HS-5 (cell line): ENCODE results near the gene GFPT2.

Experiments
- DNase-seq: peaks from one replicate; pipeline ENCODE4 v3.0.0-alpha.2; 2012; ENCODE audit warnings: low read depth

Gene GFPT2

DNA sequence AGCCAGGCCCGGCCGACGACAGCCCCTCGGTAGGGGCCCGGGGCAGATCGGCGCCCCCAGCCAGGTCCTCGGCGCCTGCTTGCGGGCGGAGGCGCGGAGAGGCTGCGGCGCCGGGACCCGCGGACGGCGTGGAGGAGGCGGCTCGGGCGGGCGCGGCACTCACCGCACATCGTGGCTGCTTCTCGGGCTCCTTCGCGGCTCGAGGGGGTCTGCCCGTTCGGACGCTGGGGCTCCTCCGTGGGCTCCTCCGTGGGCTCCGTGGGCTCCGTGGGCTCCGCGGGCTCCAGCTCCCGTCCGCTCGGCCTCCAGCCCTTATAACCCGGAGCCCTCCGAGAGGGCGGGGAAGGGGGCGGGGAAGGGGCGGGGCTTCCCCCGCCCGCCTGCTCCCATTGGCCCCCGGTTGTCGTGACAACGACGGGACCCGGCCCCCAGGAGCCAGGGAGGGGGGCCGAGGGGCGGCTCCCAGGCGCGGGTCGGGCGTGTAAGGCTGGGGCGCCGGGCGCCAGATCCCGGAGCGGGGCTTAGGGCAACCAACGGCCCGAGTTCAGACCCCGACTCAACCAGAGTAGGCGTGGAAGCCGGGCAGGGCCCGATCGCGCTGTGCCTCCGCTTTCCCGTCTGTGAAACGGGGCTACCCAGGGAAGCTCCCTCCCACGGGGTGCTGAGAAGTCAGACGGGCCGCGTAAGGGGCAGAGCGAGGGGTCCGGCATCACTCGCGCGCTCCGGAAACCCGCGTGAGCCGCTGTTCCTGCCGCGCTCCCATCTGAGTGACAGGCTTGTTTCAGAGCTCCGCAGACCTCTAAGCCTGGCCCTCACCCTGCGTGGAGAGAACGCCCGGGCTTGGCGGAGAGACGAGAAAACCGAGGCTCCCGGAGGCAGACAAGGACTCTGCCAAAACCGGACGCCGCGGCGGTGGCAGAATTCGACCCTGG is at the start of gene GFPT2:
GFPT2 (minus strand) TSS at position 289 of the 932 bp plus-strand sequence; CDS start at position 170, 119 bp downstream.
- no peak for DNase-seq

DNA sequence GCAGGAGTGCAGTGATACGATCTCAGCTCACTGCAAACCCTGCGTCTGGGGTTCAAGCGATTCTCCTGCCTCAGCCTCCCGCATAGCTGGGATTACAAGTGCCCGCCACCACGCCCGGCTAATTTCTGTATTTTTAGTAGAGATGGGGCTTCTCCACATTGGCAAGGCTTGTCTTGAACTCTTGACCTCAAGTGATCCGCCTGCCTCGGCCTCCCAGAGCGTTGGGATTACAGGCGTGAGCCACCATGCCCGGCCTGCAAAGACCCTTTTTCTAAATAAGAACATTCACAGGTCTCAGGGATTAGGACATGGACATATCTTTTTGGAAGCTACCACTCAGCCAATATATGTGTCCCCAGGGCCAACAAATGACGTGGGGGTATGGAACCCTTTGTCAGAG is 49.6 kb upstream of the GFPT2 start:
- no peak for DNase-seq

DNA sequence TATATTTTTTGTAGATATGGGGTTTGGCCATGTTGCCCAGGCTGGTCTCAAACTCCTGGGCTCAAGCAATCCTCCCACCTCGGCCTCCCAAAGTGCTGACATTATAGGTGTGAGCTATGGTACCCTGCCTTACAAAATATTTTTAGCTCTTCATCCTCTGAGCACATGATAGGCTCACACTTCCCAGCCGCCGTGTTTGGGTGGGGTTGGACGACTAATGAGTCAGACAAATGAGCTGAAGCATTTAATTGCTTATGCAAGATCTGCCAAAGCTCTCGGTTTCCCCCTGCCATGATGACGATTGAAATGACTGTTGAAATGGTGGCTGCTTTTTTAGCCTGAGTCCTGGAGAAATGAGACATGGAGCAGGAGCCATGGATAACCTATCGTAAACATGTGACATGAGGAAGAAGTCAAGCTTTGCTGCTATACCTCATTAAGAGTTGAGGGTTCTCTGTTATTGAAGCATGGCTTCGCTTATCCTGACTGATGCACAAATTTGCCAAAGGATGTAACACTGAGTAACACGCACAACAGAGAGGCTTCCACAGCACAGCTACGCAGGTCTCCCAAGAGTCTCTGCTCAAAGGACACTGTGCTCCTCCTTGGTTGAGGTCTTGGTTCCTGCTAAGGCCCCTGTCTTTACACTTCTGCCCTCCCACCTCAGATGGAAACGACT is 48.2 kb upstream of the GFPT2 start:
- DNase-seq = no peak

DNA sequence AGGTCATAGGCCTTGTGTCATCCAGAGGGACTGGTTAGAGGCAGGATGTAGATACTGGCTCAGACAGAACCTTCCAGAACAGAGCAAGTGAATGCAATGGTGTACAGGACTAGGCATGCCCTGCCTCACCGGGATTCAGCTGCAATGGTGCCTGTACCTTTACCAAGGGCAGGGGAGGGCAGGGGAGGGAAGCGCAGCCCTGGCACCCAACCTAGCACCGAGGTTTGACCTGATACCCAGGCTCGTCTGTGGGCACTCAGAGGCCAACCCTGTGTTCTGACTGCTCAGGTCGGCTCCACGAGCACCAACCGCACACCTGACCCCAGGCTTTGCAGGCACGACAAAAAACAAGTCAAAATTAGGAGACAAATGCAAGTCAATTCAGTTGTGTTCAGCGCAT is 47.3 kb upstream of the GFPT2 start:
- no peak for DNase-seq

DNA sequence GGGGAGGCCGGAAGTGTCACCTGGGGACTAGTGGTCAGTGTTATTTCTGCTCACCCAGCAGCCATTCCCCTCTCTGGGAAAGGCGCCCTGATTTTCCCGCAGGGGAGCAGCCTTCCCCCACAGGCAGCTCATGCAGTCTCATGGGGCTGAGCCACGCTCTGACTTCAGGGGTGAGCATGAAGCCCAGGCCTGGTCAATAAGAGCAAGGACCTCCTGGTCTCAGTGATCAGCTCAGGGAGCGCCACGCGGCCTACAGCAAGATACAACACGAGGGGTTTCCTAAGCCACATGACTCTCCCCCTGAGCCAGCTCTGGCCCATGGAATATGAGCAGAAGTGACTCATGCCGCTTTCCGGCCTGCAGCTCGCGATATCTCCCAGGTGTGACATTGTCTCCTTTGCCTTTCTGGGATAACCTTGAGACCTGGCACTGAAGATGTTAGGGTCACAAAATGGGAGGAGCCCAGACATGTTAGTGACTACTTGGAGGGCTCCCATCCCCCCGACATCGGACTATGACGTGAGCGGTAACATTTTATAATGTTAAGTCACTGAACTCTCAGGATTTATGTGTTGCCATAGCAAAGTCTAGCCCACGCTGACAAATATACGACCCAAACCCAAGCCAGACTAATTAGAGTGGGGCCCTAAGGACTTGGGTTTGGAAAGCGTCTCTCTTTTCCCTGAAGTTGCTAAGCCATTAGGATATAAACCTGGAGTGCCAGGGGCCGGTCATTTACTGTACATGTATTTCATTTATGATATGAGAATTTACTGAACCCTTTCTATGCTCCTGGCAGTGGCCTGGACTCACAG is 46.5 kb upstream of the GFPT2 start:
- DNase-seq = no peak

DNA sequence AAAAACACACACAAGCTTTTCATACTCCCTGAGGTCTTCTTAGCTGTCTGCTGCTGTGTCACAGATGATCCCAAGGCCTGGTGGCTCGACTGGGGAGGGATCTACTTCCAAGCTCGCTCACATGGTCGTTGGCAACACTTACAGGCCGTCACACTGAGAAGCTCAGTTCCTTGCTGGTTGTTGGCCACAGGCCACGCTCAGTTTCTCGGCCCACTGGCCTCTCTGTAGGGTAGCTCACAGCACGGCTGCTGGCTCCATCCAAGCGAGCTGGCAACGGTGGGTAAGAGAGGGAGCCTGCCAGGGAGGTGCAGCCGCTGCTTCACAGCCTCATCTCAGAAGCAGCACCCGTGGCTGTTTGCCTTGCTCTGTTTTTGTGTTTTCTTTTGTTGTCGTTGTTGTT is 43.8 kb upstream of the GFPT2 start:
- no peak for DNase-seq

DNA sequence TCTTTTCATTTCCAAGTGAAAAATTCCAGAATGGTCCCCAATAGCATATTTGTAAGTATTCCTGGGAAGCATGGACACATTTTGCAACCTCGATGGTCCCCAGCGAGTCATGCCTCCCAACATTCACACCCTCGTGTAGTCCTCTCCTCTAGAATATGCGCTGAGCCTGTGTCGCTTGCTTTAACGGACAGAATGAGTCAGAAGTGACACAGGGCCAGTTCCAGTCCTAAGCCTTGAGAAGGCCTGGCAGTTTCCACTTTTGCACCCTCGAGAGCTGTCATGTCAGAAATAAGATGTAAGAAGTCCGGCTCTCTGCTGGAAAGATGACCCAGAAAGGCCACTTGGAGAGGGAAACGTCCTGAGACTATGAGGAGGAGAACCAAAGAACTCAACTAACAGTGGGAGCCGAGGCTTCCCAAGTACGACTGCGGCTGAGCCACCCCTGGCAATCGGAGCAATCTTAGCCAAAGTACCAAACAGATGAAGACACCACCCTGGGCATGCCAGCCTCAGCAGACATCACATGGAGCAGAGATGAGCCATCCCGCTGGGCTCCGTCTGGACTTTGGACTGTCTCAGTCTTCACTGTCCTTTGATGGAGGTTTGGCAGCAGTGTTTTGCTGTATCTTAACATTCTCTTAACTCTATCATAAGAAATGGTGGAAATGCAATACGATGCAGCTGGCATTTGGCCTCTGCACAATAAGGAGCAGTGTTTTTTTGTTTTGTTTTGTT is 42.6 kb upstream of the GFPT2 start:
- DNase-seq = no peak

DNA sequence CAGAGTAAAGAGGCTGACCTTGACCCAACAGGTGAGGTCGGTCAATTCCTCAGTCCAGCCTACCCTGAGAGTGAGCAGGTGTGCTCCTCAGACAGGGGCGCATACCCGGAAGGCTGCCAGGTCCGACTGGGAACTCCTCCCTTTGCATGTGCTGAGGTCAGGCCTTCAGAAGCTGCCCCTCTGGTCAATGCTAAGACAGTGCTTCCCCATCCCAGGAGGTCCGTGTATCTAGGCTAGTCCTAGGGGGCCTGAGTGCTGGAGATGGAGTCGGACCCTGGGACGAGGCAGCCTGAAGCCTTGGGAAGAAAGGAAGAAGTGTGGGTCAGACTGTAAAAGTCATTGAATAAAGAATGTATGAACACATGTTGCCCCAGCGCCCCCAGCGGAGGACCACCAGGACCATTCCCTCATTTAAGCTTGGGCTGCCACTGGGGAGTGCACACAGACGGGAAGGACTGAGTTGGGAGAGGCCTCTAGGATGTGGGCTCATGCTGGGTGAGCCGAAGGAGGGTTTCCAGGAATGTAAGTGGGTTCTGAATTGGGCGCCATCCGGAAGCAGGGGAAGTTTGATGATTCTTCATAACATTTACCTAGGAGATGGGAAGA is 41.0 kb upstream of the GFPT2 start:
- DNase-seq = no peak

DNA sequence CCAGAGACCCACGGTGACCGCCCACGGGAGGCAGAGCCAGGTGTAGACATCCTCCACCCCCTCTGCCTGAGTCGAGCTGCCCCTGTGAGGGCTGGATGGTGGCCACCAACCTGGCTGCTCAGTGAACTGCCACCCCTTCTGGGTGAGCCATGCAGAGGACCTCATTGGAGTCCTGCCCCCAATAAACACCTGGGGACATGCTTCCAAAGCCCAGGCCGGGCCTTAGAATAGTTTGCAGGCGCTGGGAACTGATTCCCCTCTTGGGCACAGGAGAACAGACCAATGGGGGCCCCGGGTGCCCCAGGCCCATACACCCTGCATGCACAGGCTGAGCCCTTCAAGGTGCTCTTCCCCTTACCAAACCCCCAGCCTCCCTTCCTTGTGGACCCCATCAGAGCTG is 38.1 kb upstream of the GFPT2 start:
- no peak for DNase-seq

DNA sequence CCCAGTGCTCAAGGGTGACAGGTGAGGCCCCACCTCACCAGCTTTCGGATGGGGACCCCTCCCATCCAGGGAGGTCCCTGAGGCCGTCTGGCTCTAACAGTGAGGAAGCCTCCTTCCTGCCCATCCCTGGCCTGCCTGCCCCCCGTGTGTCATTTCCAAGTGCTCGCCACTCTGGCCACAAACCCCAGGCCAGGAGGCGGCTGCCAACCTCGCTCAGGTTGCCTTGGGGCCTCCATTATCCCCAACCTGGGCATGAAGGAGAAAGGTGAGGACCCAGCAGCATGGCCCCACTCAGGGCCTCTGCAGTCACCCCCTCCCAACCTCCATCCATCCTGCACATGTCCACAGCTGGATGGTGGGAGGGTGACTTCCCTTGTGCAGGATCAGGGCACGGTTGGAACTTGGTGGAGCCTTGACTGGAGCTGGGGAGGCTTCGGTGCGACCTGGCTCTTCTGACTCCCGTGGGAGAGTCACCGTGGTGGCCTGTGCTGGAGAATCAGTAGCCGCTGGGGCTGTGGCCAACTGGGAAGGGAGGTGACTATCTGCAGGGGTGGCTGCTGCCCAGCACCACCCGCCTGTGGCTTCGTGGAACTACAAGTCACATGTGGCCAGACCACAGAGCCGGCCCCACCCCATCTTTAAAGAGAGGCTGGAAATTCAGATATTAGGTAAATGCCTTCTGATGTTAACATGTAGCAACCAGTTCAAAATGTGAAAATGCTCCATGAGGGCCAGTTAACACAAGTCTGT is 37.5 kb upstream of the GFPT2 start:
- DNase-seq = no peak

DNA sequence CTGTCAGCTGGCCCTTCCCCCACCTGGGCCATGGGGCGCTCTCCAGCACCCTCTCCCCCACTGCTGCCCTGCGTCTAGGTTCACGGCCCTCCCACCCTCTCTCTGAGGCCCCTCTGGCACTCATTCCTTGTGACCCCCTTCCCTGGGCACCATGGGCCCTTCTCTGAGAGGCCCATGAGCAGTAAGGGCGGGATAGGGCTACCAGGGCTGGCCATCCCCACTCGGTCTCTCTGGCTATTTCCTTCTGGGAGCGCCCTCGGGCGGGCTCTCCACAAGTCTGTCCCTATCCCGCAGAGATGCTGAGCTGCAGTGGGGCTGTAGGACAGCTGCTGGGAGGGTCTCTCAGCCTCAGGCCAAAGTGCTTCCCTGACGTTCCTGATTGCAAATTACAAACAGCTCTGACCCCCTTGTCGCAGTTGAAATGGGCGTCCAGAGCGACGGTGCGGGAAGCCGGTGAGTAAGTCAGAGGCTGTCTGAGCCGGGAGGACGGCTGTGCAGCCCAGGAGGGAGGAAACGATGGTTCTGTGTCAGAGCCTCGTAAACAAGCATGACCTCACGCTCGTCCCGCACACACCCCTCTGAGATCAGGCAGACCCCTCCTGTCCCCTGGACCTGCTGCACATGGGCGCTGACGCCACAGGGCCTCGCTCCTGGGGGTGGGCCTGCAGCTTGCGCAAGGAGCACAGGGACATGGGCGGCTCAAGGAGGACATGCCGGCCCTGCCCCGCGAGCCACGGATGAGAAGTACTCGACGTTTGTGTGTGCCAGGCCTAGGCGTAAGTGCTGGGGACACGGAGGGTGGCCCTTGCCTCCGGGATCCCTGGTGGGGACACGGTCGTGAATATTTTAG is 36.3 kb upstream of the GFPT2 start:
- DNase-seq = no peak

DNA sequence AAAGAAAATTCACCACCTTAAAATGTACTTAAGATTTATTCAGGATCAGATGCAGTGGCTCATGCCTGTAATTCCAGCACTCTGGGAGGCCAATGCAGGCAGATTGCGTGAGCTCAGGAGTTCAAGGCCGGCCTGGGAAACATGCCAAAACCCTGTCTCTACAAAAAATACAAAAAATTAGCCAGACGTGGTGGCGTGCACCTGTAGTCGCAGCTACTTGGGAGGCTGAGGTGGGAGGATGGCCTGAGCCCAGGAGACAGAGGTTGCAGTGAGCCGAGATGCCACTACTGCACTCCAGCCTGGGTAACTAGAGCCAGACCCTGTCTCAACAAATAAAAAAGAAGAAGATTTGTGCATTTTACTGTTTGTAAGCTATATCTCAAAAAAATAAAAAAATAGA is 34.7 kb upstream of the GFPT2 start:
- no peak for DNase-seq

DNA sequence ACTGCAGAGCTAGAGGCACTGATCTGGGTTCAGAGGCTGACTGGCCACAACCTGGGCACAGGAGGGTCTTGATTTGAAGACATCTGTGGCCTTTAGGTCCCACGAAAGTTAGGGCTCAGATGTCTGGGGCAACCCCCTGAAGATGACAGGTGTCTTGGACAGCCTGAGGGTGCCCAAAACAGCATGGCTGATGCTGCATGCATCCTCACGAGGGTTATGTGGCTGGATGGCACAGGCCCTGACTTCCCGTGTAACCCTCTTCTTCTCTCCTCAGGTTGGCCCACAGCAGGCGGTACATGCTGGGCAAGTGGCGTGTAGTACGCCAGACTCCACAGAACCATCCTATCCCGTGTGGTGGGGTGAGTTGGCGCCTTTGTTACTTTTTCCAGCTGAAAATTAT is 29.8 kb upstream of the GFPT2 start:
- no peak for DNase-seq

DNA sequence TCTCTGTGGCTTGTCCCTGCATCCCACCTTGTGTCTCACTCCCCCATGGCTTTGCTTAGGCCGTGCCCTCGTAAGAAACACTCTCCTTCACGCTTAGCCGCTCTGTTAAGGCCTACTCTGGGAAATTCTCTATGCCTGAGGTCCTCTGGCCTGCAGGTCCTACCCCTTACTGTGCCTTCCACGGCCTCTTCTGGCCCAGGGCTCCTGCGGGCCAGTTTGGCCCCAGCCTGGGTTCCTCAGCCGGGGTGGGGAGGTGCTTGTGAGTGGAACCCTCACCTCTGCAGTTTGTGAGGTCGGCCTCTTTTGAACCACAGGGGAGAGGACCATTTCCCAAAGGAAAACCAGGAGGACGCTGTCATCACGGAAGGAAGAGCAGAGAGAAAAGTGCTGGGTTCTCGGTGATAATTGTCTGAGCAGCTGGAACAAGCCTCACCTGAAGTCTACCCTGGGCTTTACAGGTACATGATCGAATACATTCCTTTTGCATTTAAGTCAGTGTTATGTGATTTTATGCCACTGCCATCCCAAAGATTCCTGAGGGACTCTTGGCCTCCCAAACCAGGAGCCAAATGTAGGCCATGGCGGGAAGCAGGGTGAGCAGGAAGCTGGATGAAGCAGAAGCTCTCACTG is 28.8 kb upstream of the GFPT2 start:
- no peak for DNase-seq

DNA sequence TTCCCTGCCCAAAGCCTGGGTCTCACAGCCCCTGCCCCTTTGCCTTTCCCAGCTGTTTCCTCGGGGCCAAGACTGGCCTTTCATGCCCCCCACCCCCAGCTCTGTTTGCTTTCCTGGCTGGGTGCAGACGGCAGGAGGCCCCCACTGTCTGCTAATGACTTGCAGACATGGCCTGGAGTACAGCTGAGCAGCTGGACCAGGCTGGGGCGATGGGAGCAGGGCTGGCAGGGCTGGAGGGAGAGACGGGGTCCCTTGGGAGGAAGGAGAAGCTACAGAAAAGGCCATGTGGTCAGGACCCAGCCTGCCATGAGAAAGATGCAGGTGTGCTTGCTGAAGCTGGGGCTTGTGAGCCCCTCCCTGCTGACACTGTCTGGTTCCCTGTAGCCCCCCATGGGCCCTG is 28.3 kb upstream of the GFPT2 start:
- DNase-seq = no peak

DNA sequence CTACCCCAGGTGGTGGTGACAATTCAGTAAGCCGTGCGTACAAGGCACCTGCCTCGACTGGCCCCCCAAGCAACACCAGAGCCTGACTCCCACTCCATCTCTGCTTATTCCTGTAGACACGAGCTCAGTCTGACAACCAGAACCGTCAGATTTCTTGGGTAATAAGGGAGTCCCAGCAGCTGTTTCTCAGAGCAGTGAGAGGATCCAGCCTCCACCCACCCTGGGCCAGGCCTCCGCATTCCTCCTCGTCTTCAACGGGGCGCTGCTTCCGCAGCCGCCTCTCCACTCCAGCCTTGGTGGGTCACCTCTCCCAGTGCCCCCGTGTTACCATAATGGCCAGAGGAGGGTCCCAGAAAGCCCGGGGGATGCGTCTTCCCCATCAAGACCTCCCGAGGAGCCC is 27.7 kb upstream of the GFPT2 start:
- no peak for DNase-seq

DNA sequence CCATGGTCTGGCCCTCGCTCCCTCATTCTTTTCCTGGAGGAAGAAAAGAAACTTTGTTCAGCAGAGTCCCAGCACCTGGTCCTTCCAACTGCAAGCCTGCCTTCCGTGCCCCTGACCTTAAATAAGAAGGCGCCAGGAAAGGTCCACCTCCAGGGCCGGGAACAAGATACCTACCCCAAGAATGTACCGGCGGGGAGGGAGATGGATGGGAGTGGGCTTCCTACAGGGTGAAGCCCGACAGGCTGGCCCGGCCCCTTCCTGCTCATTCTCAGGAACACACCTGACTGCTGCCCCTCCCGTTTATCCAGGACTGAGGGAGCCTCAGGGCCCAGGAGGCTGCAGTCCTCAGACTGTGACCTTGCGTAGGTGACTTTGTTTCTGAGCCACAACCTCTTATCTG is 27.3 kb upstream of the GFPT2 start:
- DNase-seq = no peak

DNA sequence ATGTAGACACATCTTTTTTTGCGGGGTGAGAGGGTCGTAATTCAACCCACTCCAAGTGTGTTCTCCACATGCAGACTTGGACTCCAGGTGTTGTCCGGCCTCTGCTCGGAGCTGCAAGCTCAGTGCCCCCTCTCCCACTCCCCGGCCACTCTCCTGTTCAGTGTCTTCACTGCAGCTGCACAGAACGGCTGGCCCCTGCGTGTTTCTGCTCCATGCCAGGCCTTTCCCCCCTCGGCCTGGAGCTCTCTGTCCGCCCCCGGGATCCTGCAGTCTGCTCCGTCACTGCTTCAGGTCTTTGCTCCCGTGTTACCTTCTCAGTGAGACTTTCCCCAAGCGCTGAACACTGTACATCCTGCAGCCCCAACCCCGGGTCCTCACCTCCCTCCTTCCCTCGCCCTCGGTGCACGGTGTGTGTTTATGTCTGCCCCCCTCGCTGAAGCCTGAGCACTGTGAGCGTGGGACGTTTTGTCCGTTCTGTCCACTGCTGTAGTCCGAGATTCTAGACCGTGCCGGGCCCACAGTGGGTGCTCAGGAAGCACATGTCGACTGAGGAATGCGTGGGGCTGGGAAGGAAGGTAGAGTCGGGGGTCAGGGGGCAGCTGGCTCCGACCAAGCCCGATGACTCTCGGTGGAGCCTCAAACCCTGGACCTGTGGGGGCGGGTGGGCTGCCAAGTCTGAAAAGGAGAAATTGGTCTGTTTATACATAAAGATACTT is 26.4 kb upstream of the GFPT2 start:
- no peak for DNase-seq
